Measurements from ENCODE around the gene KEAP1. TPM values are rescaled to one million over a fixed set of nuclear protein-coding genes. Genes with fewer than 3 reads are reported as not detected.

KEAP1 gene
- total and polyA plus RNA-seq, 2 donors (not counting 3 experiments of a cell fraction or from before 2014, with no cell fraction given) = 81.4 to 91.1 TPM

DNA sequence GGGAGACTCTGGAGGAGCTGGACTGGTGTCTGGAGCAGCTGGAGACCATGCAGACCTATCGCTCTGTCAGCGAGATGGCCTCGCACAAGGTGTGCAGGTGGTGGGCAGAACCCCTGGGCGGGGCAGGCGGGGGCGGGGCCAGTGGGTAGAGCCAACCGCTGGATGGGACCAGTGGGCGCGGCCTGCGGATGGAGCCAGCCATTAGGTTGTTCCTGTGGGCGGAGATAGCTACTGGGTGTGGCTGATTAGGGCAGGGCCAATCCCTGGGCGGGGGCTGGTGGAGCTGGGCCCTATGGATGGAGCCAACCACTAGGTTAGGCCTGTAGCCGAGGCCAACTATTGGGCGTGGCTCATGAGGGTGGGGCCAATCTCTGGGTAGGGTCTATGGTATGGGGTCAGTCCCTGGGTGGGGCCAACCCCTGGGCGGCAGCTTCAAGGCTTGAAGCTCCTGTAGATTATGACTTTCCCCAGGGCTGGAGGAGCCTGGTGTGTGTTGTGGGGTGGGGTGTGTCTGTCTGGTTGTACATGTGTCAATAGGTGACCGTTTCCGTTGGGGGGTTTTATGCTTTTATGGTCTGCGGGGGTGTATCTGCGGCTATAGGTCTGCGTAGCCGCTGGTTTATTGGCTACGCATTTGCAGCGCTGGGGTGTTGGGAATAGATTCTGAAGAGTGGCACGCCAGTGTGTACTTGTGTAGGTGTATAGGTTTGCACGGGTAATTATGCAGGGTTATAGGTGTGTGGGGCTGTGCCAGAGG lies 52.1 kb downstream of the KEAP1 start:
- H3K36me3 ChIP-seq (ENCODE audit: control insufficient read depth in 2 of 2, extremely low read depth in 1 of 2, insufficient read depth in 2 of 2, low read length in 2 of 2) = no peaks in the 10 kb centered on the region
- no peaks in the 10 kb centered on the region for H3K9me3 ChIP-seq (replicated peaks; ENCODE audit: control insufficient read depth, insufficient read depth, low read length)
- no peak overlapping the region for H2AFZ ChIP-seq (ENCODE audit: low read depth, low read length)
- intact Hi-C loops (cut with micrococcal nuclease) (no loop called here), dilution Hi-C loops (cut with MboI; ENCODE audit: extremely low pct_ligation_motif_present, low sequenced_read_pairs) (no loop called here)
- BruUV-seq (replicated peaks) = no TSS peak
- no peak overlapping the region for H3K9ac ChIP-seq (replicated peaks; ENCODE audit: extremely low read depth, insufficient read depth, low read length)
- no peaks in the 10 kb centered on the region for H4K20me1 ChIP-seq (replicated peaks; ENCODE audit: control insufficient read depth, extremely low read depth, insufficient read depth, low read length)
- POLR2A ChIA-PET = no interaction called here
- H3K4me2 ChIP-seq (ENCODE audit: insufficient read depth, low read length) = no peak overlapping the region
- FAIRE-seq (no peak), DNase-seq (ENCODE audit: low read depth, low spot score) (no peak)
- no peaks in the 10 kb centered on the region for H3K4me1 ChIP-seq (ENCODE audit: control insufficient read depth, extremely low read depth, insufficient read depth, low read length)
- no peak overlapping the region for H3K4me3 ChIP-seq (replicated peaks in 1 of 3; ENCODE audit: insufficient read depth in 1 of 3, low read depth in 1 of 3, low read length in 3 of 3)
- H3K27ac ChIP-seq (ENCODE audit: insufficient read depth, low read depth, low read length) = no peak overlapping the region
- TF ChIP-seq FOS (IDR thresholded peaks at IDR 0.05; ENCODE audit: borderline replicate concordance, insufficient read depth, low read length) (no peak), MYC (IDR thresholded peaks at IDR 0.05; ENCODE audit: low read depth, low read length) (no peak), POLR2A (IDR thresholded peaks at IDR 0.05; ENCODE audit: low read depth, low read length) (no peak), EZH2 (IDR thresholded peaks at IDR 0.05; ENCODE audit: borderline replicate concordance, low read depth, low read length, severe bottlenecking) (no peak), GATA2 (IDR thresholded peaks at IDR 0.05; ENCODE audit: insufficient read depth, insufficient read length, low read depth, low read length) (no peak), POLR2AphosphoS5 (IDR thresholded peaks at IDR 0.05; ENCODE audit: insufficient read depth, low read depth, low read length) (no peak), JUN (IDR thresholded peaks at IDR 0.05; ENCODE audit: borderline replicate concordance, insufficient read depth, insufficient read length, low read depth) (no peak)
- TF ChIP-seq, protein P1, sequence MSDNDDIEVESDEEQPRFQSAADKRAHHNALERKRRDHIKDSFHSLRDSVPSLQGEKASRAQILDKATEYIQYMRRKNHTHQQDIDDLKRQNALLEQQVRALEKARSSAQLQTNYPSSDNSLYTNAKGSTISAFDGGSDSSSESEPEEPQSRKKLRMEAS (IDR thresholded peaks at IDR 0.05; ENCODE audit: insufficient read depth, insufficient read length) = no peak
- TF ChIP-seq, protein P2, sequence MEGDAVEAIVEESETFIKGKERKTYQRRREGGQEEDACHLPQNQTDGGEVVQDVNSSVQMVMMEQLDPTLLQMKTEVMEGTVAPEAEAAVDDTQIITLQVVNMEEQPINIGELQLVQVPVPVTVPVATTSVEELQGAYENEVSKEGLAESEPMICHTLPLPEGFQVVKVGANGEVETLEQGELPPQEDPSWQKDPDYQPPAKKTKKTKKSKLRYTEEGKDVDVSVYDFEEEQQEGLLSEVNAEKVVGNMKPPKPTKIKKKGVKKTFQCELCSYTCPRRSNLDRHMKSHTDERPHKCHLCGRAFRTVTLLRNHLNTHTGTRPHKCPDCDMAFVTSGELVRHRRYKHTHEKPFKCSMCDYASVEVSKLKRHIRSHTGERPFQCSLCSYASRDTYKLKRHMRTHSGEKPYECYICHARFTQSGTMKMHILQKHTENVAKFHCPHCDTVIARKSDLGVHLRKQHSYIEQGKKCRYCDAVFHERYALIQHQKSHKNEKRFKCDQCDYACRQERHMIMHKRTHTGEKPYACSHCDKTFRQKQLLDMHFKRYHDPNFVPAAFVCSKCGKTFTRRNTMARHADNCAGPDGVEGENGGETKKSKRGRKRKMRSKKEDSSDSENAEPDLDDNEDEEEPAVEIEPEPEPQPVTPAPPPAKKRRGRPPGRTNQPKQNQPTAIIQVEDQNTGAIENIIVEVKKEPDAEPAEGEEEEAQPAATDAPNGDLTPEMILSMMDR (IDR thresholded peaks at IDR 0.05; ENCODE audit: extremely low read depth in 1 of 2, insufficient read depth in 1 of 2, low read depth in 1 of 2, low read length in 2 of 2) = no peak
- H3K9me1 ChIP-seq (replicated peaks; ENCODE audit: control insufficient read depth, extremely low read depth, insufficient read depth, low read length) = no peaks in the 10 kb centered on the region
- H3K27me3 ChIP-seq (ENCODE audit: control insufficient read depth in 2 of 2, insufficient read depth in 2 of 2, low read length in 2 of 2) = no peaks in the 10 kb centered on the region
- CTCF ChIA-PET = interaction anchor here (0.6 to 1.5 kb wide), 3 partner anchors 16 to 28 kb away, joined by 3 to 5 read pairs (median 4); no protein-coding TSS in a partner anchor
- no peaks in the 10 kb centered on the region for H3K79me2 ChIP-seq (ENCODE audit: control insufficient read depth, insufficient read depth, low read length)

Data from endothelial cell of umbilical vein (primary cell).